H1 (cell line): ENCODE measurements around the gene MAP3K3. TPM values are rescaled to one million over a fixed set of nuclear protein-coding genes. Genes with fewer than 3 reads are reported as not detected.

ENCODE experiments used
- CTCF ChIA-PET: fragments of 300-600 bp; sonication (Branson Sonifier 250); formaldehyde crosslinking; loops from one replicate; lab custom pipeline; 2021; ENCODE audit not compliant: partially characterized antibody; lab: Charles Lee
- POLR2A ChIA-PET: fragments of 300-600 bp; sonication (Branson Sonifier 250); formaldehyde crosslinking; loops from one replicate; lab custom pipeline; 2021; ENCODE audit warnings: inconsistent platforms; ENCODE audit not compliant: partially characterized antibody; lab: Charles Lee
- DNase-seq, 2 experiments: peaks; one replicate each; pipeline versions ENCODE4 v3.0.0 to v3.0.0-alpha.2; 2010 to 2022; ENCODE audit warnings: low spot score in 2 of 2, low read depth in 1 of 2, mixed read lengths in 1 of 2
- FAIRE-seq: peaks from 2 replicates; lab custom pipeline; 2011; peaks lifted over from hg19 to GRCh38; lab: Jason Lieb, UNC
- H2AFZ ChIP-seq: 2 replicates; pipeline ENCODE4 v1.8.1; 2012; ENCODE audit warnings: low read length, inconsistent platforms
- H2AK5ac ChIP-seq: 2 replicates; pipeline ENCODE4 v1.6.1; 2013; ENCODE audit warnings: low read depth, low read length
- H2BK120ac ChIP-seq: replicated peaks from 2 replicates; pipeline ENCODE3; 2013; ENCODE audit warnings: low read depth, low read length, inconsistent platforms
- H2BK12ac ChIP-seq: 2 replicates; pipeline ENCODE4 v1.6.1; 2013; ENCODE audit warnings: low read depth, low read length
- H2BK15ac ChIP-seq: 2 replicates; pipeline ENCODE4 v1.6.1; 2013; ENCODE audit warnings: low read length
- H2BK20ac ChIP-seq: 2 replicates; pipeline ENCODE4 v1.6.1; 2013; ENCODE audit warnings: low read length
- H2BK5ac ChIP-seq: 2 replicates; pipeline ENCODE4 v1.6.1; 2013; ENCODE audit warnings: low read depth, low read length
- H3K14ac ChIP-seq: 2 replicates; pipeline ENCODE4 v1.6.1; 2013; ENCODE audit warnings: inconsistent platforms; ENCODE audit not compliant: insufficient read length
- H3K18ac ChIP-seq: 2 replicates; pipeline ENCODE4 v1.6.1; 2013; ENCODE audit warnings: low read length; ENCODE audit errors: extremely low read depth
- H3K23ac ChIP-seq: 2 replicates; pipeline ENCODE4 v1.6.1; 2013; ENCODE audit warnings: inconsistent platforms; ENCODE audit not compliant: insufficient read length
- H3K23me2 ChIP-seq: 2 replicates; pipeline ENCODE4 v1.6.1; 2013; ENCODE audit warnings: low read depth, low read length
- H3K27ac ChIP-seq: 2 replicates; pipeline ENCODE4 v1.6.1; 2011; ENCODE audit warnings: low read depth, low read length, inconsistent platforms
- H3K27me3 ChIP-seq, 4 experiments: replicated peaks in 1 of 4; 1 replicate in 1 of 4; 2 replicates in 3 of 4; pipeline versions ENCODE4 v1.6.1 to v1.8.1; 2011 to 2013; ENCODE audit warnings: low read length in 3 of 4, mild to moderate bottlenecking in 3 of 4, inconsistent platforms in 2 of 4, mixed read lengths in 2 of 4, moderate library complexity in 1 of 4; ENCODE audit not compliant: control insufficient read depth in 3 of 4, insufficient read depth in 3 of 4; ENCODE audit errors: extremely low read depth in 1 of 4
- H3K36me3 ChIP-seq, 4 experiments: 2 replicates each; pipeline versions ENCODE4 v1.6.1 to v1.8.1; 2011 to 2013; ENCODE audit warnings: mild to moderate bottlenecking in 4 of 4, low read length in 3 of 4, moderate library complexity in 2 of 4, control low read depth in 1 of 4, inconsistent platforms in 1 of 4; ENCODE audit not compliant: insufficient read depth in 4 of 4, control insufficient read depth in 2 of 4
- H3K4ac ChIP-seq: replicated peaks from 2 replicates; pipeline ENCODE3; 2013; ENCODE audit warnings: low read length, low read depth, mixed read lengths, inconsistent platforms; ENCODE audit not compliant: insufficient read length
- H3K4me1 ChIP-seq, 4 experiments: replicated peaks in 1 of 4; 1 replicate in 1 of 4; 2 replicates in 3 of 4; pipeline versions ENCODE4 v1.6.1 to v1.8.1; 2011 to 2013; ENCODE audit warnings: low read length in 3 of 4, inconsistent platforms in 2 of 4, mixed read lengths in 1 of 4; ENCODE audit not compliant: insufficient read depth in 4 of 4, control insufficient read depth in 3 of 4
- H3K4me2 ChIP-seq, 2 experiments: 2 replicates each; pipeline versions ENCODE4 v1.6.1 to v1.8.1; 2011 to 2013; ENCODE audit warnings: low read depth in 2 of 2, low read length in 2 of 2, control low read depth in 1 of 2, inconsistent platforms in 1 of 2, mild to moderate bottlenecking in 1 of 2; ENCODE audit not compliant: insufficient read depth in 1 of 2
- H3K4me3 ChIP-seq, 4 experiments: fragments of 200-600, 300-600 bp in 1 of 4; sonication (generic), shearing (Covaris generic), sonication (Bioruptor Twin) in 1 of 4; 2 replicates each; pipeline versions ENCODE4 v1.5.1 to v1.8.1; 2011 to 2016; ENCODE audit warnings: low read length in 4 of 4, low read depth in 3 of 4, control low read depth in 2 of 4, inconsistent platforms in 2 of 4, mild to moderate bottlenecking in 2 of 4, mixed read lengths in 1 of 4, moderate library complexity in 1 of 4; ENCODE audit not compliant: insufficient read depth in 2 of 4; ENCODE audit errors: extremely low read depth in 1 of 4
- H3K56ac ChIP-seq: replicated peaks from 2 replicates; pipeline ENCODE3; 2013; ENCODE audit warnings: low read depth, mild to moderate bottlenecking, mixed read lengths, low read length, inconsistent platforms; ENCODE audit not compliant: insufficient read length
- H3K79me1 ChIP-seq: 2 replicates; pipeline ENCODE4 v1.6.1; 2013; ENCODE audit warnings: low read depth, low read length, control low read depth
- H3K79me2 ChIP-seq, 2 experiments: 2 replicates each; pipeline versions ENCODE4 v1.6.1 to v1.8.1; 2012 to 2013; ENCODE audit warnings: low read length in 2 of 2, mild to moderate bottlenecking in 2 of 2, inconsistent platforms in 1 of 2; ENCODE audit not compliant: insufficient read depth in 2 of 2, control insufficient read depth in 1 of 2
- H3K9ac ChIP-seq, 4 experiments: replicated peaks in 1 of 4; 1 replicate in 1 of 4; 2 replicates in 3 of 4; pipeline versions ENCODE4 v1.6.1 to v1.8.1; 2011 to 2013; ENCODE audit warnings: low read depth in 3 of 4, low read length in 3 of 4, control low read depth in 2 of 4, mild to moderate bottlenecking in 2 of 4, moderate library complexity in 2 of 4, inconsistent platforms in 1 of 4; ENCODE audit errors: extremely low read depth in 1 of 4
- H3K9me3 ChIP-seq, 2 experiments: 2 replicates each; pipeline versions ENCODE4 v1.6.1 to v1.8.1; 2012 to 2013; ENCODE audit warnings: mild to moderate bottlenecking in 2 of 2, moderate library complexity in 2 of 2, control low read depth in 1 of 2, inconsistent platforms in 1 of 2, low read depth in 1 of 2, low read length in 1 of 2, mixed read lengths in 1 of 2; ENCODE audit not compliant: insufficient read depth in 2 of 2
- H4K20me1 ChIP-seq, 2 experiments: replicated peaks in 1 of 2; 2 replicates each; pipeline versions ENCODE3 to v1.8.1; 2011 to 2013; ENCODE audit warnings: inconsistent platforms in 2 of 2, low read length in 2 of 2, mild to moderate bottlenecking in 1 of 2; ENCODE audit not compliant: insufficient read depth in 2 of 2, control insufficient read depth in 1 of 2
- H4K5ac ChIP-seq: 2 replicates; pipeline ENCODE4 v1.6.1; 2013; ENCODE audit warnings: low read length, low read depth, mixed read lengths, inconsistent platforms; ENCODE audit not compliant: insufficient read length
- H4K8ac ChIP-seq: 2 replicates; pipeline ENCODE4 v1.8.0; 2013; ENCODE audit warnings: mild to moderate bottlenecking, moderate library complexity, low read length, inconsistent platforms; ENCODE audit not compliant: insufficient read depth; ENCODE audit errors: extremely low read depth
- H4K91ac ChIP-seq: replicated peaks from 2 replicates; pipeline ENCODE3; 2013; ENCODE audit warnings: low read length, mixed read lengths, inconsistent platforms; ENCODE audit not compliant: insufficient read length
- CBX5 ChIP-seq: fragments of 300-800, 300-1000 bp; sonication (generic); IDR thresholded peaks from 2 replicates; pipeline ENCODE4 v1.7.1; 2016; ENCODE audit warnings: antibody characterized with exemption, low read length, low read depth
- GTF2F1 ChIP-seq: IDR thresholded peaks from 2 replicates; pipeline ENCODE4 v1.6.1; 2012; ENCODE audit warnings: low read depth, low read length, improper control_type of control experiment, borderline replicate concordance
- HDAC2 ChIP-seq, 2 experiments: fragments of 300-600 bp in 1 of 2; sonication (generic) in 1 of 2; IDR thresholded peaks; 2 replicates each; pipeline ENCODE4 v1.6.1; 2011 to 2012; ENCODE audit warnings: low read depth in 2 of 2, low read length in 2 of 2, mild to moderate bottlenecking in 2 of 2, moderate library complexity in 2 of 2, borderline replicate concordance in 1 of 2, inconsistent platforms in 1 of 2
- MAFK ChIP-seq: IDR thresholded peaks from 2 replicates; pipeline ENCODE4 v1.6.1; 2012; ENCODE audit warnings: low read depth, mild to moderate bottlenecking, improper control_type of control experiment, low read length
- RBBP5 ChIP-seq: IDR thresholded peaks from 2 replicates; pipeline ENCODE4 v1.7.1; 2012; ENCODE audit warnings: low read depth, mild to moderate bottlenecking, inconsistent platforms, low read length, moderate library complexity, borderline replicate concordance
- SUZ12 ChIP-seq: fragments of 200-600 bp; sonication (generic); IDR thresholded peaks from 2 replicates; pipeline ENCODE4 v1.6.1; 2012; ENCODE audit warnings: mild to moderate bottlenecking, inconsistent platforms, low read length, moderate library complexity, mixed read lengths
- WGBS, 2 experiments: shearing (Covaris generic) in 1 of 2; methylation state at CpG; one replicate each; pipeline versions ENCODE4 v1.1.6 to v1.1.7; 2013 to 2015; ENCODE audit warnings: low lambda C conversion rate in 2 of 2, mixed read lengths in 2 of 2, inconsistent platforms in 1 of 2, low coverage in 1 of 2, missing lambda C conversion rate in 1 of 2; ENCODE audit not compliant: insufficient replicate concordance in 2 of 2, insufficient coverage in 1 of 2, insufficient read length in 1 of 2; ENCODE audit errors: extremely low coverage in 1 of 2, missing lambda C conversion rate in 1 of 2; 5-methylcytosine and 5-hydroxymethylcytosine counted together
- polyA plus RNA-seq, 7 experiments: library from polyadenylated mRNA; depleted of rRNA in 3 of 7; stranded (reverse) in 5 of 7; unstranded in 2 of 7; fragments of >200 nt in 5 of 7; fragments of 200-250 nt in 2 of 7; gene quantifications; 1 replicate in 5 of 7; 2 replicates in 1 of 7; 4 replicates in 1 of 7; pipeline versions ENCODE4 v1.2.1 to v1.2.3, GENCODE V29; 2011 to 2013; ENCODE audit warnings: missing spikeins in 2 of 7, mixed read lengths in 2 of 7
- total RNA-seq: library from RNA; stranded (reverse); fragmentation: NEBNext Ultra II Directional; extraction: Animal tissue kit (Norgen Biotek cat#: 25700); gene quantifications from 2 replicates; pipeline ENCODE4 v1.2.1, GENCODE V29; 2021

The MAP3K3 gene
- total and polyA plus RNA-seq, 2 of the 8 experiments (the other 6 are each of a cell fraction or from before 2014, with no cell fraction given): 10.3 to 21.0 TPM

DNA sequence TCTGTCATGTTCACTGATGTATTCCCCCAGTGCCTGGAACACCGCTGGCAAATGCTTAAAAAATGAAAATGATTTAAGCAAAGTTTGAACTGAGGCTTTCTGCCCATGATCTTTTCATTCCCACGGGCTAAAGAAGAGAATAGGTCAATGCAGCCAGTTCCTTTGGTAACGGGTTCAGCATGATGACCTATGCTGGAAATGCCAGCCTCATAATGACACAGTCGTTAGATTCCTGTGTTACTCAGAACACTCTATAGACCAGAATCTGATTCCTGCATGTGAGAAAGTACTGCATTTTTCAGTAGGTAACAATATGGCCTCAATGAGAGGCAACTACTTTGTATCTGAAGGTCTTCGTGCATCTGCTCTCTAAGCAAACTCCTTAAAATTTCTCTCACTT is 96.8 kb downstream of the MAP3K3 start:
- Histone ChIP-seq H3K4me3 (no peak overlapping the region), H3K79me1 (no peaks in the 10 kb centered on the region), H3K23ac (no peak overlapping the region), H3K23me2 (no peaks in the 10 kb centered on the region), H3K4ac (no peak overlapping the region), H2AFZ (no peak overlapping the region), H2BK15ac (no peak overlapping the region), H3K9me3 (no peaks in the 10 kb centered on the region), H3K18ac (no peak overlapping the region), H2BK5ac (no peak overlapping the region), H3K79me2 (no peaks in the 10 kb centered on the region), H4K8ac (no peak overlapping the region), H3K4me2 (no peak overlapping the region), H4K5ac (no peak overlapping the region), H3K27me3 (no peaks in the 10 kb centered on the region), H3K14ac (no peak overlapping the region), H3K56ac (no peak overlapping the region), H4K91ac (no peak overlapping the region), H3K36me3 (peaks cover 0 to 5% (median 2%) of the 10 kb centered on the region in 4 experiments; a peak in 3 of 8 replicates), H2BK120ac (no peak overlapping the region), H2AK5ac (no peak overlapping the region), H3K4me1 (no peaks in the 10 kb centered on the region), H2BK20ac (no peak overlapping the region), H2BK12ac (no peak overlapping the region), H4K20me1 (no peaks in the 10 kb centered on the region), H3K27ac (no peak overlapping the region), H3K9ac (no peak overlapping the region)
- POLR2A ChIA-PET: interaction anchor here (0.9 to 1.5 kb wide), 2 partner anchors 21 to 57 kb away, joined by 3 to 6 read pairs; no protein-coding TSS in a partner anchor
- TF ChIP-seq HDAC2 (IDR thresholded peaks at IDR 0.05; ENCODE audit: borderline replicate concordance in 1 of 2, low read depth in 2 of 2, low read length in 2 of 2): no peak
- TF ChIP-seq SUZ12: no peak
- TF ChIP-seq GTF2F1: no peak
- no peak for TF ChIP-seq CBX5
- no peak for TF ChIP-seq RBBP5
- TF ChIP-seq MAFK: no peak
- no peak for FAIRE-seq
- WGBS, 2 experiments: 92% methylated on average over 5 of the region's 5 CpGs; no CpG with 5 or more reads in 1 of the 2 experiments
- no peak for DNase-seq
- CTCF ChIA-PET: interaction anchor here (3.0 kb wide), 1 partner anchor 9 kb away, joined by 19 read pairs; no protein-coding TSS in a partner anchor
